HEK293T (cell line): Measurements from ENCODE around the gene KLHL28.

ENCODE experiments used
- CTCF ChIA-PET: fragments of 350-600 bp; formaldehyde crosslinking; extraction: SDS; loops from one replicate; lab custom pipeline; 2021; ENCODE audit warnings: antibody characterized with exemption, inconsistent platforms; lab: Yijun Ruan, JAX
- POLR2A ChIA-PET: fragments of 350-600 bp; formaldehyde crosslinking; extraction: SDS; loops from one replicate; lab custom pipeline; 2020; ENCODE audit warnings: antibody characterized with exemption, inconsistent platforms; lab: Yijun Ruan, JAX
- DNase-seq: peaks from one replicate; pipeline ENCODE4 v3.0.0; 2012; ENCODE audit warnings: mixed read lengths; ENCODE audit errors: extremely low spot score
- ARNT ChIP-seq: fragments of 450-650 bp; IDR thresholded peaks from 2 replicates; pipeline ENCODE4 v1.6.1; 2017; ENCODE audit warnings: mild to moderate bottlenecking
- BHLHE40 ChIP-seq: fragments of 450-650 bp; IDR thresholded peaks from 2 replicates; pipeline ENCODE4 v1.6.1; 2016; ENCODE audit warnings: mild to moderate bottlenecking, moderate library complexity, borderline replicate concordance
- CTBP1 ChIP-seq: fragments of 450-650 bp; IDR thresholded peaks from 2 replicates; pipeline ENCODE4 v1.6.1; 2016; ENCODE audit warnings: borderline replicate concordance
- ELF4 ChIP-seq: fragments of 450-650 bp; IDR thresholded peaks from 2 replicates; pipeline ENCODE4 v1.6.1; 2017; ENCODE audit warnings: antibody characterized with exemption
- FOXA1 ChIP-seq: fragments of 450-650 bp; IDR thresholded peaks from 2 replicates; pipeline ENCODE4 v1.6.1; 2016; ENCODE audit warnings: mild to moderate bottlenecking
- FOXK2 ChIP-seq: fragments of 450-650 bp; IDR thresholded peaks from 2 replicates; pipeline ENCODE4 v1.6.1; 2016; ENCODE audit warnings: mild to moderate bottlenecking
- FOXM1 ChIP-seq: fragments of 450-650 bp; IDR thresholded peaks from 2 replicates; pipeline ENCODE4 v1.6.1; 2017; ENCODE audit warnings: mild to moderate bottlenecking, borderline replicate concordance
- HDGF ChIP-seq: fragments of 450-650 bp; IDR thresholded peaks from 2 replicates; pipeline ENCODE4 v1.6.1; 2017; ENCODE audit warnings: antibody characterized with exemption, borderline replicate concordance
- L3MBTL2 ChIP-seq: fragments of 450-650 bp; conservative IDR thresholded peaks from 2 replicates; pipeline ENCODE4 v1.6.1; 2016; ENCODE audit warnings: mild to moderate bottlenecking
- LEF1 ChIP-seq: fragments of 450-650 bp; IDR thresholded peaks from 2 replicates; pipeline ENCODE4 v1.6.1; 2017; ENCODE audit warnings: mild to moderate bottlenecking, borderline replicate concordance
- NFRKB ChIP-seq: fragments of 450-650 bp; IDR thresholded peaks from 2 replicates; pipeline ENCODE4 v1.6.1; 2016; ENCODE audit warnings: mild to moderate bottlenecking, moderate library complexity
- PKNOX1 ChIP-seq: fragments of 450-650 bp; IDR thresholded peaks from 2 replicates; pipeline ENCODE4 v1.6.1; 2016
- SP1 ChIP-seq: fragments of 450-650 bp; IDR thresholded peaks from 2 replicates; pipeline ENCODE4 v1.6.1; 2017
- SUZ12 ChIP-seq: fragments of 450-650 bp; IDR thresholded peaks from 2 replicates; pipeline ENCODE4 v1.6.1; 2016; ENCODE audit warnings: mild to moderate bottlenecking
- TARDBP ChIP-seq: fragments of 450-650 bp; IDR thresholded peaks from 2 replicates; pipeline ENCODE4 v1.6.1; 2016
- ZNF384 ChIP-seq: fragments of 450-650 bp; IDR thresholded peaks from 2 replicates; pipeline ENCODE4 v1.6.1; 2016

Gene KLHL28

GRCh38 chr14:44955528-44955927 lies 6.2 kb downstream of the KLHL28 start:
- ChIA-PET POLR2A (no interaction called here), CTCF (no interaction called here)
- no peak for DNase-seq

GRCh38 chr14:44954750-44955149 lies 7.0 kb downstream of the KLHL28 start:
- ChIA-PET CTCF (no interaction called here), POLR2A (no interaction called here)
- no peak for DNase-seq
- TF ChIP-seq NFRKB (no peak), ARNT (no peak), SP1 (no peak), FOXM1 (no peak), LEF1 (no peak), SUZ12 (no peak), ELF4 (no peak), TARDBP (no peak), HDGF (no peak), FOXK2 (no peak), CTBP1 (no peak), FOXA1 (no peak)

More at GRCh38 chr14:44955528-44955927, 6.2 kb downstream of the KLHL28 start:
- TF ChIP-seq ARNT: no peak
- TF ChIP-seq L3MBTL2: no peak
- no peak for TF ChIP-seq PKNOX1
- no peak for TF ChIP-seq FOXA1
- no peak for TF ChIP-seq FOXK2

- TF ChIP-seq FOXK2 (no peak), HDGF (no peak), FOXM1 (no peak), ARNT (no peak), CTBP1 (no peak), ZNF384 (no peak), FOXA1 (no peak), SP1 (no peak), L3MBTL2 (no peak)
- DNase-seq: no peak
- ChIA-PET POLR2A (interaction anchor here (0.9 to 1.7 kb wide), 3 partner anchors 9 to 300 kb away, joined by 3 to 6 read pairs (median 4); partner anchors contain the start of genes FANCM, KLHL28 and TOGARAM1), CTCF (interaction anchor here (0.6 to 0.7 kb wide), 3 partner anchors 9 to 299 kb away, joined by 3 read pairs; no protein-coding TSS in a partner anchor)
Observed at GRCh38 chr14:44952391-44953110, 9.2 kb downstream of the KLHL28 start.

GRCh38 chr14:44951051-44951450 lies 10.7 kb downstream of the KLHL28 start:
- TF ChIP-seq TARDBP (no peak), NFRKB (no peak), BHLHE40 (no peak), LEF1 (no peak), FOXA1 (no peak), SUZ12 (no peak), SP1 (no peak), HDGF (no peak), PKNOX1 (no peak), ZNF384 (no peak), L3MBTL2 (no peak), ELF4 (no peak), FOXM1 (no peak), ARNT (no peak), FOXK2 (no peak), CTBP1 (no peak)
- ChIA-PET CTCF (no interaction called here), POLR2A (no interaction called here)
- DNase-seq: no peak

GRCh38 chr14:44945264-44945663 lies 16.5 kb downstream of the KLHL28 start:
- ChIA-PET POLR2A (no interaction called here), CTCF (no interaction called here)
- no peak for DNase-seq
- no peak for TF ChIP-seq ELF4
- TF ChIP-seq HDGF: no peak
- TF ChIP-seq SP1: no peak
- no peak for TF ChIP-seq ARNT
- TF ChIP-seq FOXM1: no peak
- no peak for TF ChIP-seq BHLHE40
- no peak for TF ChIP-seq TARDBP
- TF ChIP-seq NFRKB: no peak
- no peak for TF ChIP-seq PKNOX1
- no peak for TF ChIP-seq ZNF384
- TF ChIP-seq CTBP1: no peak
- no peak for TF ChIP-seq LEF1
- no peak for TF ChIP-seq FOXK2
- TF ChIP-seq L3MBTL2: no peak
- no peak for TF ChIP-seq FOXA1
- TF ChIP-seq SUZ12: no peak

- TF ChIP-seq NFRKB (no peak), CTBP1 (no peak), PKNOX1 (no peak), FOXM1 (no peak), SUZ12 (no peak), L3MBTL2 (no peak), ZNF384 (no peak), FOXK2 (no peak), BHLHE40 (no peak), LEF1 (no peak), SP1 (no peak), TARDBP (no peak), ARNT (no peak), HDGF (no peak), FOXA1 (no peak), ELF4 (no peak)
- ChIA-PET POLR2A (no interaction called here), CTCF (interaction anchor here (0.6 kb wide), 1 partner anchor 143 kb away, joined by 4 read pairs; no protein-coding TSS in a partner anchor)
- DNase-seq: no peak
Observed at GRCh38 chr14:44944107-44944506, 17.6 kb downstream of the KLHL28 start.
